GM12865 (cell line): Measurements from ENCODE around the gene THOC6.
"Not testable (repeated sequence)": the region's sequence is repeated elsewhere in the genome, so short reads cannot be mapped to it uniquely, and the experiment has no call there.

Experiments
- DNase-seq: peaks from one replicate; pipeline ENCODE4 v3.0.0; 2010; ENCODE audit warnings: low read depth
- H3K4me3 ChIP-seq: 2 replicates; pipeline ENCODE4 v1.5.1; 2011; ENCODE audit warnings: mild to moderate bottlenecking, low read depth, low read length, control low read depth
- CTCF ChIP-seq: IDR thresholded peaks from 2 replicates; pipeline ENCODE4 v1.5.1; 2011; ENCODE audit warnings: low read length, control low read depth, low read depth, inconsistent platforms; ENCODE audit not compliant: insufficient read depth; ENCODE audit errors: missing control alignments

THOC6 gene

GRCh38 chr16:3075523-3075915 lies 51.7 kb downstream of the THOC6 start:
- no peak for TF ChIP-seq CTCF
- DNase-seq, result no peak

GRCh38 chr16:3075946-3076345 lies 52.1 kb downstream of the THOC6 start:
- peak overlapping the region; percentile 51 for H3K4me3 ChIP-seq
- DNase-seq, result not testable (repeated sequence)

More at GRCh38 chr16:3075523-3075915, 51.7 kb downstream of the THOC6 start:
- peak overlapping the region; percentile 51 for H3K4me3 ChIP-seq

GRCh38 chr16:3076577-3076976 lies 52.7 kb downstream of the THOC6 start:
- peak; percentile 54 for DNase-seq
- no peak for TF ChIP-seq CTCF
- peak overlapping the region; percentile 51 for H3K4me3 ChIP-seq
